IPS DF 6.9 (cell line): ENCODE data around the gene JPT2.
"Not testable (repeated sequence)": the region's sequence is repeated elsewhere in the genome, so short reads cannot be mapped to it uniquely, and the experiment has no call there.

Source experiments
- DNase-seq: peaks from one replicate; pipeline ENCODE4 v3.0.0-alpha.2; 2013; ENCODE audit warnings: low read depth, low spot score
- H3K27ac ChIP-seq: one replicate; pipeline ENCODE4 v1.5.1; 2013; ENCODE audit warnings: low read length, control low read depth
- H3K27me3 ChIP-seq: 2 replicates; pipeline ENCODE4 v1.6.1; 2013; ENCODE audit warnings: mild to moderate bottlenecking, low read length; ENCODE audit not compliant: control insufficient read depth, insufficient read depth
- H3K36me3 ChIP-seq: 2 replicates; pipeline ENCODE4 v1.6.1; 2013; ENCODE audit warnings: low read length; ENCODE audit not compliant: control insufficient read depth, insufficient read depth
- H3K4me1 ChIP-seq: 2 replicates; pipeline ENCODE4 v1.6.1; 2013; ENCODE audit warnings: low read length; ENCODE audit not compliant: control insufficient read depth, insufficient read depth
- H3K4me3 ChIP-seq: 2 replicates; pipeline ENCODE4 v1.5.1; 2013; ENCODE audit warnings: mild to moderate bottlenecking, low read length
- H3K9me3 ChIP-seq: 2 replicates; pipeline ENCODE4 v1.6.1; 2013; ENCODE audit warnings: low read length, inconsistent platforms; ENCODE audit not compliant: control insufficient read depth, insufficient read depth
- WGBS: extraction: QIAGEN DNeasy Blood & Tissue Kit; methylation state at CpG from one replicate; pipeline ENCODE4 v1.1.7; 2013; ENCODE audit warnings: mixed read lengths, missing lambda C conversion rate; ENCODE audit not compliant: insufficient read length, insufficient coverage; 5-methylcytosine and 5-hydroxymethylcytosine counted together

JPT2 gene

DNA sequence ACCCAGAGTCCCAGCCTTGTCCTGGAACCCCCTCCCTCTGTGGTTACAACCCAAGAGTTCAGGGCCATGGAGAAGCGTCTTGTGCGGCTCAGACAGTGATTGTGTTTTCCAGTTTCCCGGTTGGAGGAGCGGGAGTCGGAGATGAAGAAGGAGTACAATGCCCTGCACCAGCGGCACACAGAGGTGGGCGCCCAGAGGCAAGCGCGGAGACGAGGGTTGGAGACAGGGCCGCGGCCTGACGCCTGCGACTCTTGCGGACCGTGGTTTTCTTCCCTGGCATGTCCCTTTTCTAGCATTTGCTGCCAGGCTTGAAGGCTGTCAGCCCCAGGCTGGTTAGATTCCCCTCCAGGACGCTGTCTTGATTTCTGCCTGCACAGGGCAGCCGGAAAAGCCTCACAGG, 50.9 kb downstream of the JPT2 start:
- H3K9me3 ChIP-seq = no peaks in the 10 kb centered on the region
- peaks cover 11% of the 10 kb centered on the region; the same call in 1 of the 2 replicates for H3K36me3 ChIP-seq
- H3K27me3 ChIP-seq = no peaks in the 10 kb centered on the region
- no peak overlapping the region for H3K27ac ChIP-seq
- WGBS = no CpG with 5 or more reads among the region's 18 CpGs
- DNase-seq = no peak
- no peak overlapping the region for H3K4me3 ChIP-seq
- no peaks in the 10 kb centered on the region for H3K4me1 ChIP-seq

GRCh38 chr16:1729445-1729844, 51.4 kb downstream of the JPT2 start:
- H3K9me3 ChIP-seq = no peaks in the 10 kb centered on the region
- H3K36me3 ChIP-seq = peaks cover 13% of the 10 kb centered on the region; the same call in 1 of the 2 replicates
- no peaks in the 10 kb centered on the region for H3K27me3 ChIP-seq
- no peaks in the 10 kb centered on the region for H3K4me1 ChIP-seq
- WGBS = no CpG with 5 or more reads among the region's 35 CpGs
- H3K4me3 ChIP-seq = no peak overlapping the region
- no peak for DNase-seq
- no peak overlapping the region for H3K27ac ChIP-seq

- Histone ChIP-seq H3K27me3 (no peaks in the 10 kb centered on the region), H3K9me3 (no peaks in the 10 kb centered on the region), H3K36me3 (peaks cover 14% of the 10 kb centered on the region; the same call in 1 of the 2 replicates), H3K4me3 (no peak overlapping the region), H3K4me1 (no peaks in the 10 kb centered on the region), H3K27ac (no peak overlapping the region)
- no peak for DNase-seq
- WGBS = no CpG with 5 or more reads among the region's 7 CpGs
These were observed 53.0 kb downstream of the JPT2 start for GRCh38 chr16:1731073-1731472.

- no peak overlapping the region for H3K4me3 ChIP-seq
- no peaks in the 10 kb centered on the region for H3K9me3 ChIP-seq
- no peaks in the 10 kb centered on the region for H3K27me3 ChIP-seq
- no peak overlapping the region for H3K27ac ChIP-seq
- H3K36me3 ChIP-seq = peaks cover 13% of the 10 kb centered on the region; the same call in 1 of the 2 replicates
- WGBS = no CpG with 5 or more reads among the region's 7 CpGs
- H3K4me1 ChIP-seq = no peaks in the 10 kb centered on the region
- no peak for DNase-seq
These were observed 53.5 kb downstream of the JPT2 start for GRCh38 chr16:1731603-1732002.

DNA sequence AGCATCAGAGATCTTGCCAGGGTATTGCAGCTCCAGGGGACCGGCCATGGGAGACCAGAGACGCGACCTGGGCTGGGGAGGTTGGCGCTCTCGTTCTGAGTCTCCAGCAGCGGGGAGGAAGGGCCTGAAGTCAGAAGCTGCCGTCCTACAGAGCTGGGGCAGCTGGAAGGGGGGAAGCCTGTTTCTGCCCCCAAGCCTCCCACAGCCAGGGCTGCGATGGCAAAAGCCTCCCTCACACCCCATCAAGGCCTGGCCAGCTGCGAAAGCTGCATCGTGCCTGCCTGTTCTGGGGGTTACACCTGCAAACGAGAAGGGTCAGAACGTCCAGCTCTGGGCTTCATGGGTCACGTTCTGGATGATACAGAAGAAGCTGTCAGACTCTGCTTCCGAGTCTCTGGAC, 54.0 kb downstream of the JPT2 start:
- no peak for DNase-seq
- no peak overlapping the region for H3K27ac ChIP-seq
- H3K9me3 ChIP-seq = no peaks in the 10 kb centered on the region
- no peaks in the 10 kb centered on the region for H3K4me1 ChIP-seq
- no CpG with 5 or more reads among the region's 14 CpGs for WGBS
- H3K27me3 ChIP-seq = no peaks in the 10 kb centered on the region
- peaks cover 13% of the 10 kb centered on the region; the same call in 1 of the 2 replicates for H3K36me3 ChIP-seq
- H3K4me3 ChIP-seq = no peak overlapping the region

DNA sequence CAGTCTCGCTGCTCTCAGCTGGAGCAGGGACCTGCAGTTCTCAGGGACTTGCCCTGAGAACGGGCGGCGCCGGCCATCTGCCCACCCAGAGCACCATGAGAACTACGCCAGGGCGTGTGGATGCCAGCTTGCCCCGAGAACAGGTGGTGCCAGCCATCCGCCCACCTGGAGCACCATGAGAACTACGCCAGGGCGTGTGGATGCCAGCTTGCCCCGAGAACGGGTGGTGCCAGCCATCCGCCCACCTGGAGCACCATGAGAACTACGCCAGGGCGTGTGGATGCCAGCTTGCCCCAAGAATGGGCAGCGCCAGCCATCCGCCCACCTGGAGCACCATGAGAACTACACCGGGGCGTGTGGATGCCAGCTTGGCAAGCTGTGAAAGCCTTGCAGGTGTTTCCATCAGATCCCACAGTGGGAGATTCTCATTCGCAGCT, 54.5 kb downstream of the JPT2 start:
- H3K9me3 ChIP-seq, H3K4me1 ChIP-seq, H3K27me3 ChIP-seq, H3K27ac ChIP-seq, H3K4me3 ChIP-seq, DNase-seq: not testable (repeated sequence)
- H3K36me3 ChIP-seq = peaks cover 13% of the 10 kb centered on the region; the same call in 1 of the 2 replicates
- no CpG with 5 or more reads among the region's 21 CpGs for WGBS

GRCh38 chr16:1734123-1734522, 56.0 kb downstream of the JPT2 start:
- H3K9me3 ChIP-seq = no peaks in the 10 kb centered on the region
- peaks cover 13% of the 10 kb centered on the region; the same call in 1 of the 2 replicates for H3K36me3 ChIP-seq
- no peaks in the 10 kb centered on the region for H3K4me1 ChIP-seq
- no CpG with 5 or more reads among the region's 22 CpGs for WGBS
- no peak for DNase-seq
- H3K4me3 ChIP-seq = no peak overlapping the region
- H3K27ac ChIP-seq = no peak overlapping the region
- no peaks in the 10 kb centered on the region for H3K27me3 ChIP-seq

DNA sequence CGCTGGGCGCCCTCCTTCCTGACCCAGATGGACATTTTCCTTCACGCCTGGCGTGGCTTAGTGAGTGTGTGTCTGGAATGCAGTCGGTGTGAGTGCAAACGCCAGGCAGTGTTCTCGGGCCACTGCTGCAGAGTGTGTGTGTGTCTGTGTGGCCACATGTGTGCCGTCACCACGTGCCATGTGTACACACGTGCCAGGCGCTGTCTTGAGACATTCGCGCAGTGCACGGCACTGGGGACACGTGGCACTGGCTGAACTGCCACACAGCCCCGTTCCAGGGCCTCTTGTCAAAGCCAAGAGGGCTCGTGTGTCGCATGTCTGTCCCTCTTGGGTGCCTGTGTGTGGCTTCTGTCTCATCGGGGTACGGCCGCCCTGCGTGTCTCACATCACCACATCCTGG, 56.7 kb downstream of the JPT2 start:
- no peak overlapping the region for H3K4me3 ChIP-seq
- no peaks in the 10 kb centered on the region for H3K27me3 ChIP-seq
- peaks cover 9% of the 10 kb centered on the region; the same call in 1 of the 2 replicates for H3K36me3 ChIP-seq
- no peak for DNase-seq
- H3K4me1 ChIP-seq = no peaks in the 10 kb centered on the region
- no peak overlapping the region for H3K27ac ChIP-seq
- no CpG with 5 or more reads among the region's 22 CpGs for WGBS
- no peaks in the 10 kb centered on the region for H3K9me3 ChIP-seq

- H3K27ac ChIP-seq = no peak overlapping the region
- H3K4me1 ChIP-seq = no peaks in the 10 kb centered on the region
- no peaks in the 10 kb centered on the region for H3K27me3 ChIP-seq
- H3K9me3 ChIP-seq = no peaks in the 10 kb centered on the region
- WGBS = no CpG with 5 or more reads among the region's 33 CpGs
- H3K36me3 ChIP-seq = peaks cover 3% of the 10 kb centered on the region; the same call in 1 of the 2 replicates
- no peak overlapping the region for H3K4me3 ChIP-seq
- DNase-seq = no peak
These were observed 62.2 kb downstream of the JPT2 start for GRCh38 chr16:1740234-1740633.

GRCh38 chr16:1740781-1741490, 62.9 kb downstream of the JPT2 start:
- H3K9me3 ChIP-seq = no peaks in the 10 kb centered on the region
- H3K27ac ChIP-seq = no peak overlapping the region
- no peak for DNase-seq
- no CpG with 5 or more reads among the region's 30 CpGs for whole genome bisulfite sequencing
- H3K27me3 ChIP-seq = no peaks in the 10 kb centered on the region
- no peak overlapping the region for H3K4me3 ChIP-seq
- H3K36me3 ChIP-seq = peaks cover 4% of the 10 kb centered on the region; the same call in 1 of the 2 replicates
- no peaks in the 10 kb centered on the region for H3K4me1 ChIP-seq
